ENCODE measurements around the gene ZNF428.

- TF ChIP-seq EZH2phosphoT487 (IDR thresholded peaks at IDR 0.05; ENCODE audit: borderline replicate concordance, low read length) (no peak), EZH2 (IDR thresholded peaks at IDR 0.05; ENCODE audit: low read length, unreplicated experiment) (no peak)
- TF ChIP-seq, protein P1, sequence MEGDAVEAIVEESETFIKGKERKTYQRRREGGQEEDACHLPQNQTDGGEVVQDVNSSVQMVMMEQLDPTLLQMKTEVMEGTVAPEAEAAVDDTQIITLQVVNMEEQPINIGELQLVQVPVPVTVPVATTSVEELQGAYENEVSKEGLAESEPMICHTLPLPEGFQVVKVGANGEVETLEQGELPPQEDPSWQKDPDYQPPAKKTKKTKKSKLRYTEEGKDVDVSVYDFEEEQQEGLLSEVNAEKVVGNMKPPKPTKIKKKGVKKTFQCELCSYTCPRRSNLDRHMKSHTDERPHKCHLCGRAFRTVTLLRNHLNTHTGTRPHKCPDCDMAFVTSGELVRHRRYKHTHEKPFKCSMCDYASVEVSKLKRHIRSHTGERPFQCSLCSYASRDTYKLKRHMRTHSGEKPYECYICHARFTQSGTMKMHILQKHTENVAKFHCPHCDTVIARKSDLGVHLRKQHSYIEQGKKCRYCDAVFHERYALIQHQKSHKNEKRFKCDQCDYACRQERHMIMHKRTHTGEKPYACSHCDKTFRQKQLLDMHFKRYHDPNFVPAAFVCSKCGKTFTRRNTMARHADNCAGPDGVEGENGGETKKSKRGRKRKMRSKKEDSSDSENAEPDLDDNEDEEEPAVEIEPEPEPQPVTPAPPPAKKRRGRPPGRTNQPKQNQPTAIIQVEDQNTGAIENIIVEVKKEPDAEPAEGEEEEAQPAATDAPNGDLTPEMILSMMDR (conservative IDR thresholded peaks at IDR 0.05; ENCODE audit: low read depth, low read length) = no peak
Observed at GRCh38 chr19:43591904-43592772, 27.3 kb downstream of the ZNF428 start.
